OCI-LY1 (cell line): ENCODE measurements around the gene TRPC3.

ENCODE experiments used
- H2AFZ ChIP-seq: fragments of 200-600 bp; sonication (generic), shearing (Covaris generic); 2 replicates; pipeline ENCODE4 v1.6.0; 2014; ENCODE audit warnings: antibody characterized with exemption, mild to moderate bottlenecking, low read length
- H3F3A ChIP-seq: fragments of 200-600 bp; sonication (generic), shearing (Covaris generic); 2 replicates; pipeline ENCODE4 v1.6.0; 2014; ENCODE audit warnings: mild to moderate bottlenecking, antibody characterized with exemption, low read length, moderate library complexity; ENCODE audit not compliant: insufficient read depth
- H3K27ac ChIP-seq: fragments of 200-600 bp; sonication (generic); 2 replicates; pipeline ENCODE4 v1.5.1; 2014; ENCODE audit warnings: low read length, mixed run types, mild to moderate bottlenecking, low read depth; ENCODE audit not compliant: poor library complexity, severe bottlenecking
- H3K27me3 ChIP-seq: fragments of 200-600 bp; sonication (generic); 2 replicates; pipeline ENCODE4 v1.6.0; 2014; ENCODE audit warnings: antibody characterized with exemption, mild to moderate bottlenecking, low read length, moderate library complexity; ENCODE audit not compliant: insufficient read depth
- H3K36me3 ChIP-seq: fragments of 200-600 bp; sonication (generic); 2 replicates; pipeline ENCODE4 v1.6.1; 2014; ENCODE audit warnings: mild to moderate bottlenecking, antibody characterized with exemption, low read length, moderate library complexity, mixed read lengths; ENCODE audit not compliant: insufficient read depth
- H3K4me1 ChIP-seq: fragments of 200-600 bp; sonication (generic); 2 replicates; pipeline ENCODE4 v1.5.1; 2014; ENCODE audit warnings: mild to moderate bottlenecking, low read length, moderate library complexity; ENCODE audit not compliant: insufficient read depth, severe bottlenecking
- H3K4me2 ChIP-seq: fragments of 200-600 bp; sonication (generic), shearing (Covaris generic); 2 replicates; pipeline ENCODE4 v1.6.1; 2014; ENCODE audit warnings: low read length
- H3K4me3 ChIP-seq: fragments of 200-600 bp; sonication (generic); 2 replicates; pipeline ENCODE4 v1.5.1; 2014; ENCODE audit warnings: low read length, low read depth, mild to moderate bottlenecking, mixed read lengths; ENCODE audit not compliant: poor library complexity, severe bottlenecking
- H3K79me2 ChIP-seq: fragments of 200-600 bp; shearing (Covaris generic); 2 replicates; pipeline ENCODE4 v1.6.1; 2016; ENCODE audit warnings: mixed run types, low read length, mixed read lengths; ENCODE audit not compliant: insufficient read depth
- H3K9ac ChIP-seq: fragments of 200-600 bp; sonication (generic), shearing (Covaris generic); 2 replicates; pipeline ENCODE4 v1.6.1; 2014; ENCODE audit warnings: mild to moderate bottlenecking, low read length, mixed read lengths
- H3K9me2 ChIP-seq: fragments of 200-600 bp; sonication (generic), shearing (Covaris generic); 2 replicates; pipeline ENCODE4 v1.6.1; 2014; ENCODE audit warnings: low read depth, mild to moderate bottlenecking, low read length, mixed read lengths
- H3K9me3 ChIP-seq: fragments of 200-600 bp; shearing (Covaris generic); 2 replicates; pipeline ENCODE4 v1.6.1; 2014; ENCODE audit warnings: low read length, mixed read lengths
- H4K20me1 ChIP-seq: fragments of 200-600 bp; sonication (generic), shearing (Covaris generic); 2 replicates; pipeline ENCODE4 v1.6.0; 2016; ENCODE audit warnings: mild to moderate bottlenecking, low read length; ENCODE audit not compliant: insufficient read depth
- EZH2 ChIP-seq: fragments of 200-600 bp; sonication (generic), shearing (Covaris generic); IDR thresholded peaks from 2 replicates; pipeline ENCODE4 v1.8.0; 2017; ENCODE audit warnings: borderline replicate concordance, mixed run types, mild to moderate bottlenecking, antibody characterized with exemption, low read length, moderate library complexity, mixed read lengths
- TF ChIP-seq, protein P1 (sequence below): fragments of 200-600 bp; sonication (generic), shearing (Covaris generic); IDR thresholded peaks from 2 replicates; pipeline ENCODE4 v1.5.1; 2017; ENCODE audit warnings: mild to moderate bottlenecking, antibody characterized with exemption, low read length, moderate library complexity, mixed read lengths

TRPC3 gene

GRCh38 chr4:121953860-121954259 is 2.0 kb upstream of the TRPC3 start:
- Histone ChIP-seq H3K4me1 (peaks cover 15% of the 10 kb centered on the region), H3K27ac (no peak overlapping the region), H3K9me3 (no peaks in the 10 kb centered on the region), H3K27me3 (no peaks in the 10 kb centered on the region), H4K20me1 (no peaks in the 10 kb centered on the region), H3K4me3 (no peak overlapping the region), H3K4me2 (no peak overlapping the region), H3K9me2 (no peaks in the 10 kb centered on the region), H3K79me2 (no peaks in the 10 kb centered on the region), H2AFZ (no peak overlapping the region), H3K36me3 (no peaks in the 10 kb centered on the region), H3K9ac (no peak overlapping the region), H3F3A (no peaks in the 10 kb centered on the region)
- TF ChIP-seq, protein P1, sequence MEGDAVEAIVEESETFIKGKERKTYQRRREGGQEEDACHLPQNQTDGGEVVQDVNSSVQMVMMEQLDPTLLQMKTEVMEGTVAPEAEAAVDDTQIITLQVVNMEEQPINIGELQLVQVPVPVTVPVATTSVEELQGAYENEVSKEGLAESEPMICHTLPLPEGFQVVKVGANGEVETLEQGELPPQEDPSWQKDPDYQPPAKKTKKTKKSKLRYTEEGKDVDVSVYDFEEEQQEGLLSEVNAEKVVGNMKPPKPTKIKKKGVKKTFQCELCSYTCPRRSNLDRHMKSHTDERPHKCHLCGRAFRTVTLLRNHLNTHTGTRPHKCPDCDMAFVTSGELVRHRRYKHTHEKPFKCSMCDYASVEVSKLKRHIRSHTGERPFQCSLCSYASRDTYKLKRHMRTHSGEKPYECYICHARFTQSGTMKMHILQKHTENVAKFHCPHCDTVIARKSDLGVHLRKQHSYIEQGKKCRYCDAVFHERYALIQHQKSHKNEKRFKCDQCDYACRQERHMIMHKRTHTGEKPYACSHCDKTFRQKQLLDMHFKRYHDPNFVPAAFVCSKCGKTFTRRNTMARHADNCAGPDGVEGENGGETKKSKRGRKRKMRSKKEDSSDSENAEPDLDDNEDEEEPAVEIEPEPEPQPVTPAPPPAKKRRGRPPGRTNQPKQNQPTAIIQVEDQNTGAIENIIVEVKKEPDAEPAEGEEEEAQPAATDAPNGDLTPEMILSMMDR = no peak
- no peak for TF ChIP-seq EZH2

- H3K4me3 ChIP-seq = no peak overlapping the region
These were observed 430 bp upstream of the TRPC3 start for GRCh38 chr4:121952290-121952689.

GRCh38 chr4:121950680-121951520 is 960 bp downstream of the TRPC3 start:
- Histone ChIP-seq H3K36me3 (no peaks in the 10 kb centered on the region), H3K79me2 (no peaks in the 10 kb centered on the region), H3K4me1 (peaks cover 15% of the 10 kb centered on the region), H3K9me2 (no peaks in the 10 kb centered on the region), H3K4me2 (peak overlapping the region; percentile 63), H3K4me3 (peak overlapping the region; percentile 60), H3F3A (no peaks in the 10 kb centered on the region), H4K20me1 (no peaks in the 10 kb centered on the region), H3K27ac (no peak overlapping the region), H3K9me3 (no peaks in the 10 kb centered on the region), H2AFZ (no peak overlapping the region), H3K9ac (no peak overlapping the region; the same call in 1 of the 2 replicates), H3K27me3 (no peaks in the 10 kb centered on the region)
- TF ChIP-seq, protein P1 = no peak
- no peak for TF ChIP-seq EZH2

More at GRCh38 chr4:121952290-121952689, 430 bp upstream of the TRPC3 start:
- Histone ChIP-seq H2AFZ (no peak overlapping the region), H3K9me3 (no peaks in the 10 kb centered on the region), H3K79me2 (no peaks in the 10 kb centered on the region), H3F3A (no peaks in the 10 kb centered on the region), H3K4me2 (no peak overlapping the region), H4K20me1 (no peaks in the 10 kb centered on the region), H3K27me3 (no peaks in the 10 kb centered on the region), H3K27ac (no peak overlapping the region), H3K9me2 (no peaks in the 10 kb centered on the region), H3K9ac (no peak overlapping the region), H3K4me1 (peaks cover 15% of the 10 kb centered on the region), H3K36me3 (no peaks in the 10 kb centered on the region)
- TF ChIP-seq EZH2 = no peak
- TF ChIP-seq, protein P1 = no peak
